GM19452 (cell line): ENCODE data around the gene RSL1D1.
A peak's percentile ranks its signal among the peaks of the same experiment; 100 is the strongest.

Source experiments
- ATAC-seq: cut with Tn5 transposase; IDR thresholded peaks from one replicate; pipeline ENCODE4 v1.9.1; 2021; ENCODE audit not compliant: unreplicated experiment

The RSL1D1 gene

DNA sequence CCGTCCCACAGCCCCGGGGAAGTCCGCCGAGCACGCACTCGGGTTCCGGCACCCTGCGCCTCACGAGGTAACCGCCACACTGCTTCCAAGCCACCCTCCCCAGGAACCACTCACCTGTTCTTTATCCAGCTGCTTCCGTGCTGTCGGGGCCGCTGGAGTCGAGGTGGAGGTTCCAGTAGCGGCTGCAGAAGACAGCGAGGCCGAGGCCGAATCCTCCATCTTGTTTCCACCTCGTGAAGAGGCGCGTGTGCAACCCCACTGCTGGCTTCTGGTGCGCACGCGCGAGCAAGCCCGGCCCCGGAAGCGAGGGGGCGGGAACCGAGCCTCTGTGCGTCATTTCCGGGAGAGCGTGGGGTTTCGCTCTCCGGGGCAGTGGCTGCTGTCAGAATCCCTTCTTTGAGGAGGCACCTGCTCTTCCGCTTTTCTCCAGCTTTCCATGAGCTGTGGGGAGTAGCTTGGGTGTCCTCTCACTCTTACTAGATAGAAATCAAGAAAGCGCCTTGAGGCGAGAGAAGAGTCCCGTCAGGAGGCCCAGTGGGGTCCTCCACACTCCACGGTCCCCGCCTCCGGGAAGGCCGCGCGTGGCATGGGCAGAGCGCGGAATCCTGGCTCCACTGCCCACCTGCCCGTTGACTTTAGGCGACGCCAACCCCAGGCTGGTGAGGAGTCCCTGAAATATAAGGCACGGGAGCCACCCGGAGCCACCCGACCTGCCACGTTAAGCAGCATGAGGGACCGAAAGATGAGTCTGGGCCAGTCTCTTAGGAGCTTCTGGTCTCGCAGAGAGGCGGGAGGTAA is at the start of gene RSL1D1:
TSS of gene RSL1D1 (minus strand) at position 249 of the 798 bp plus-strand sequence. CDS start at position 219, 30 bp downstream.
- ATAC-seq = peak; percentile 82

DNA sequence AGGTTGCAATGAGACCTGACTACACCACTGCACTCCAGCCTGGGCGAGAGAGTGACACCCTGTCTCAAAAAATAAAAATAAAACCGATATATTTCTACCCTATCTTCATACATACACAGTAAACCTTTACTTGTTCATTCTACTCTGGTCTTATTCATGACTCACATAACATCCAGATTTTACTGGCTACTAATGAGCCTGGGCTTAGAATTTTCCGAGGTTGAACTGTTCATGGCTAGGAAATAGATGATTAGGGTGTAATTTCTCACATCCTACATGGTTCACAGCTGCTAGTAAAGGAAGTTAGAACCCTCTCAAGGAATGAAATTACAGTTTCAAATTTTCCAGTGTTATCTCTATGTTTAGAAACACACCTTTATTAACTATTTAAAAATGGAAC is 49.7 kb upstream of the RSL1D1 start:
- ATAC-seq = no peak

- no peak for ATAC-seq
Observed at GRCh38 chr16:11896486-11897176, 45.3 kb upstream of the RSL1D1 start.

GRCh38 chr16:11893571-11893970 is 42.2 kb upstream of the RSL1D1 start:
- ATAC-seq = no peak

DNA sequence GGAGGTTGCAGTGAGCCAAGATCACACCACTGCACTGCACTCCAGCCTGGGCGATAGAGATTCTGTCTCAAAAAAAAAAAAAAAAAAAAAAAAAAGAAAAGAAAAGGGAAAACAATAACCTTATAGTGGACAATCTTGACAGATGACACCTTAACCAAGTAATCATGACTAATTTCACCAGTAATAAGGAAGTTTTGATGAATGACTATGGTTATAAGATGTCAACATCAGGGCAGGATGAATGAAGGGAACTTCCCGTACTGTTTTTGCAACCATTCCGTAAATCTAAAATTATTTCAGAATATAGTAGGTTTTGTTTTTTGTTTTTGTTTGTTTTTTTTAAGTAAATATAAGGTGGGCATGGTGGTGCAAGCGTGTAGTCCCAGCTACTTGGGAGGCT is 41.4 kb upstream of the RSL1D1 start:
- no peak for ATAC-seq

- no peak for ATAC-seq
Observed at GRCh38 chr16:11890231-11890965, 39.1 kb upstream of the RSL1D1 start.

- no peak for ATAC-seq
Observed at GRCh38 chr16:11886881-11887280, 35.5 kb upstream of the RSL1D1 start.

DNA sequence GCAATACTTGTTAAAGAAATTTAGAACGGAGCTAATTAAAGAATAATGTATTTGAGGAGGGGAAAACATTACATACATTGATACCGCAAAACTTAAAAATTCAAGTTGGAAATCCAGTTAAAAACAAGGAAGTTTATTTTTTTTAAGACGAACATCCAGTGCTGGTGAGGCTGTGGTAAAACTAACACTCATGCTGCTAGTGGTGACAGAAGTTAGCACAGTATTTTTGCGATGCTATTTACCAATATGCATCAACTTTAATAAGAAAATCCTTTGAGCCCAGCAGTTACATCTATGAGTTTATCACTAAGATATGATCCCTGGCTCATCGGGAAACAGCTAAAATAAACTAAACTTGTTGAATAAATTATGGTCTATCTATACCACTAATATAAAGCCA is 32.7 kb upstream of the RSL1D1 start:
- ATAC-seq = no peak

- no peak for ATAC-seq
Observed at GRCh38 chr16:11880007-11880406, 28.7 kb upstream of the RSL1D1 start.

DNA sequence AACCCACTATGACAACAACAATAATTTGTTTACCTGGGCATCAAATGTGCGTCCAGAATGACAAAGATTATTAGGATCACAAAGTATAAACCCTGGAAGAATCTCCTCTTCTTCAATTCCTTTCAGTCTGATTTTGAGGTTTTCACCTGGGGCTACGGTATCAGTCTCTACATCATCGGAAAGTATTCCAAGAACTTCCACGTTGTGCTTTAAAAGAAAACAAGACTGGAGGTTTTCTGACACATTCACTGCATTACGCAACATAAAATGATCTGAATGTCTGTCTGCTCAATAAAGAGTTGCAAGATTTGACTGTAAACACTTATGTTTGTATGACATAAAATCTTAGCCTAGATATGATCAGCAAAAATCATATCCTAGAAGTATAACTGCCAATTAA is 26.0 kb upstream of the RSL1D1 start:
- no peak for ATAC-seq

GRCh38 chr16:11876306-11876705 is 25.0 kb upstream of the RSL1D1 start:
- no peak for ATAC-seq

GRCh38 chr16:11875721-11876120 is 24.4 kb upstream of the RSL1D1 start:
- ATAC-seq = no peak

GRCh38 chr16:11871193-11871592 is 19.9 kb upstream of the RSL1D1 start:
- ATAC-seq = no peak

GRCh38 chr16:11870399-11870798 is 19.1 kb upstream of the RSL1D1 start:
- ATAC-seq = no peak

- ATAC-seq = no peak
Observed at GRCh38 chr16:11869353-11870228, 18.2 kb upstream of the RSL1D1 start.

DNA sequence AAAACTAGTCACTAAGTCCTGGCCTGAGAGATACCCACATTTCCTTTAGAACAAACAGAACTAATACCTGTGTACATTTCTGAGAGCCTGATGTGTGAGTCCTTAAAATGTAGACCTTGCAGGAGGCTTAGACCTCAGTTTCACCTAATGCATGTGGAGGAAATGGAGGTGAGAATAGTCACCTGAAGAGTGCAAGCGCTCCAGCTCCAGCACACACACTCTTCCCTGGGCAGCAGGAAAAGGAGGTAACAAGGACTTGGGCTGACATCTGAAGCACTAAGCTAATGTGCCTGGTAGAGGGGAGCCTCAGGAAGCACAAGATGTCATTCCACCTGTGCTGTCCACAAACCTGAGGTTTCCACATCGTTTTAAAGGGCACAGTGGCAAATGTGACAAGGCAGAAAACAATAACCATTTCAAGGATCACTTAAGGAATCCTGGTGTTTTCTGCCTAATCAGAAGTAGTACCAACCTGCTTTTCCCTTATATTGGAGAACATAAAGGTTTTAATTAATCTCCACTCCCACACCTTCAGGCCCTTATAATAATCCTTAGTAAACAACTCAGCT is 17.2 kb upstream of the RSL1D1 start:
- ATAC-seq = no peak

- no peak for ATAC-seq
Observed at GRCh38 chr16:11862489-11862888, 11.1 kb upstream of the RSL1D1 start.

DNA sequence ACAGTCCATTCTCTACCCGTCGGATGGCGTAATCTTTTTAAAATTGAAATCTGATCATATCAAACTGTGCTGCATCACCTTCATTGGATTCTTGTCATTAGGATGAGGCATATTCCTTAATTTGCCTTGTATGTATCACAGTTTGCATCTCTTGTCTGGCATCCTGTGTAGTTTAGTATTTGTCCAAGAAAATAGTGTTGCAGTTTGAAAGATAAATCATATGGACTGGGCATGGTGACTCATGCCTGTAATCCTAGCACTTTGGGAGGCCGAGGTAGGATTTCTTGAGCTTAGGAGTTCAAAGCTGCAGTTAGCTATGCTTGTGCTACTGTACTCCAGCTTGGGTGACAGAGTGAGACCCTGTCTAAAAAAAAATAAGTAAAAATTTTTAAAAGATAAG is 5.8 kb upstream of the RSL1D1 start:
- no peak for ATAC-seq

GRCh38 chr16:11852092-11852809 is 909 bp upstream of the RSL1D1 start:
- ATAC-seq = no peak

- no peak for ATAC-seq
Observed at GRCh38 chr16:11848842-11849241, 2.5 kb downstream of the RSL1D1 start.
